ENCODE measurements around the gene AATK.

GRCh38 chr17:81069135-81069645, 96.8 kb downstream of the AATK start:
- TF ChIP-seq CTCF (conservative IDR thresholded peaks at IDR 0.05) (no peak), ZFX (IDR thresholded peaks at IDR 0.05) (no peak)

All from C4-2B (cell line).